B cell (primary cell): ENCODE measurements around the gene NOP53. TPM values are rescaled to one million over a fixed set of nuclear protein-coding genes. Genes with fewer than 3 reads are reported as not detected.
A peak's percentile ranks its signal among the peaks of the same experiment; 100 is the strongest.

Experiments used
- ATAC-seq: fragments of 200-7000 bp; cut with Tn5 transposase; one replicate; pipeline ENCODE4 v1.10.0; 2021; ENCODE audit warnings: low read depth, mild to moderate bottlenecking, moderate number of reproducible peaks, moderate library complexity
- CTCF ChIA-PET: fragments of 350-600 bp; sonication (Branson Sonifier 250); formaldehyde crosslinking; loops from one replicate; lab custom pipeline; 2021; ENCODE audit warnings: antibody characterized with exemption, inconsistent platforms; lab: Charles Lee
- POLR2A ChIA-PET: fragments of 350-600 bp; sonication (Branson Sonifier 250); formaldehyde crosslinking; loops from one replicate; lab custom pipeline; 2021; ENCODE audit warnings: antibody characterized with exemption; lab: Charles Lee
- DNase-seq: peaks from one replicate; pipeline ENCODE4 v3.0.0; 2013
- H2AFZ ChIP-seq: 2 replicates; pipeline ENCODE4 v1.6.1; 2012; ENCODE audit warnings: mild to moderate bottlenecking, low read depth, low read length; ENCODE audit not compliant: insufficient read depth, poor library complexity, severe bottlenecking
- H3K27ac ChIP-seq, 2 donors: 1 replicate in 1 of 2; 2 replicates in 1 of 2; pipeline ENCODE4 v1.5.1; 2012 to 2013; ENCODE audit warnings: low read length in 2 of 2, mild to moderate bottlenecking in 2 of 2, moderate library complexity in 1 of 2
- H3K27me3 ChIP-seq, 4 experiments: fragments of 200-600 bp in 1 of 4; sonication (generic) in 1 of 4; replicated peaks in 1 of 4; 1 replicate in 2 of 4; 2 replicates in 2 of 4; pipeline versions ENCODE4 v1.6.1 to v1.7.0; 2013 to 2016; ENCODE audit warnings: low read length in 3 of 4, mild to moderate bottlenecking in 2 of 4, mixed read lengths in 1 of 4, moderate library complexity in 1 of 4; ENCODE audit not compliant: insufficient read depth in 4 of 4, control insufficient read depth in 3 of 4; ENCODE audit errors: control extremely low read depth in 1 of 4
- H3K36me3 ChIP-seq, 2 experiments: replicated peaks in 1 of 2; 1 replicate in 1 of 2; 2 replicates in 1 of 2; pipeline versions ENCODE4 v1.6.1 to v1.7.1; 2013; ENCODE audit warnings: low read length in 1 of 2; ENCODE audit not compliant: insufficient read depth in 2 of 2, control insufficient read depth in 1 of 2; ENCODE audit errors: control extremely low read depth in 1 of 2, extremely low read depth in 1 of 2
- H3K4me1 ChIP-seq, 2 donors: fragments of 200-600 bp in 1 of 2; sonication (generic) in 1 of 2; 1 replicate in 1 of 2; 2 replicates in 1 of 2; pipeline versions ENCODE4 v1.5.1 to v1.6.1; 2013 to 2017; ENCODE audit warnings: low read length in 2 of 2; ENCODE audit not compliant: control insufficient read depth in 2 of 2, insufficient read depth in 2 of 2
- H3K4me2 ChIP-seq: replicated peaks from 2 replicates; pipeline ENCODE3; 2012; ENCODE audit warnings: mild to moderate bottlenecking, low read depth, low read length; ENCODE audit not compliant: poor library complexity, severe bottlenecking
- H3K4me3 ChIP-seq, 5 experiments: fragments of 200-600 bp in 1 of 5; sonication (generic) in 1 of 5; 1 replicate in 3 of 5; 2 replicates in 2 of 5; pipeline versions ENCODE4 v1.5.1 to v1.7.0; 2011 to 2016; ENCODE audit warnings: low read length in 4 of 5, mild to moderate bottlenecking in 4 of 5, low read depth in 2 of 5, control low read depth in 1 of 5, moderate library complexity in 1 of 5; ENCODE audit not compliant: insufficient read depth in 1 of 5; ENCODE audit errors: control extremely low read depth in 1 of 5, extremely low read depth in 1 of 5
- H3K79me2 ChIP-seq: fragments of 200-600 bp; sonication (generic); one replicate; pipeline ENCODE4 v1.6.0; 2016; ENCODE audit warnings: low read length; ENCODE audit not compliant: control insufficient read depth, insufficient read depth
- H3K9ac ChIP-seq: fragments of 200-600 bp; sonication (generic); 2 replicates; pipeline ENCODE4 v1.6.1; 2017; ENCODE audit warnings: mild to moderate bottlenecking, low read length, moderate library complexity
- H3K9me3 ChIP-seq, 3 donors: one replicate each; pipeline versions ENCODE4 v1.6.1 to v1.7.1; 2013; ENCODE audit warnings: low read length in 2 of 3; ENCODE audit not compliant: control insufficient read depth in 2 of 3, insufficient read depth in 1 of 3; ENCODE audit errors: control extremely low read depth in 1 of 3
- H4K20me1 ChIP-seq: 2 replicates; pipeline ENCODE4 v1.6.0; 2012; ENCODE audit warnings: mild to moderate bottlenecking, low read length; ENCODE audit not compliant: insufficient read depth, control insufficient read depth, poor library complexity, severe bottlenecking
- H3K27ac Mint-ChIP-seq: one replicate; pipeline ENCODE4 v1.8.0; 2021; ENCODE audit warnings: mixed read lengths
- H3K27me3 Mint-ChIP-seq: one replicate; pipeline ENCODE4 v1.8.0; 2021; ENCODE audit warnings: mixed read lengths
- H3K4me1 Mint-ChIP-seq: one replicate; pipeline ENCODE4 v1.8.0; 2021; ENCODE audit warnings: mixed read lengths
- H3K4me3 Mint-ChIP-seq: one replicate; pipeline ENCODE4 v1.8.0; 2021; ENCODE audit warnings: mixed read lengths
- H3K9me3 Mint-ChIP-seq: one replicate; pipeline ENCODE4 v1.8.0; 2022; ENCODE audit warnings: mixed read lengths; ENCODE audit not compliant: insufficient read depth
- EZH2 ChIP-seq: IDR thresholded peaks from 2 replicates; pipeline ENCODE4 v1.6.1; 2012; ENCODE audit warnings: borderline replicate concordance, low read depth, mild to moderate bottlenecking, moderate library complexity, low read length; ENCODE audit not compliant: insufficient read depth, poor library complexity, severe bottlenecking
- WGBS: methylation state at CpG from one replicate; pipeline ENCODE4 v1.1.5; 2013; ENCODE audit warnings: missing lambda C conversion rate; ENCODE audit not compliant: insufficient coverage; 5-methylcytosine and 5-hydroxymethylcytosine counted together
- intact Hi-C: fragments of 100-400 bp; cut with micrococcal nuclease; formaldehyde crosslinking; loops from one replicate; pipeline ENCODE4 v1.10.0; 2022
- polyA plus RNA-seq: library from polyadenylated mRNA; depleted of rRNA; stranded (reverse); fragments of >200 nt; gene quantifications from 2 replicates; pipeline ENCODE4 v1.2.3, GENCODE V29; 2012
- total RNA-seq, 2 donors: library from RNA; stranded (reverse); fragments of 120-200 nt in 1 of 2; gene quantifications; 1 replicate in 1 of 2; 2 replicates in 1 of 2; pipeline versions ENCODE4 v1.2.3 to v1.2.4, GENCODE V29; 2013 to 2022
- TF ChIP-seq, protein P1 (sequence below): fragments of 200-600 bp; IDR thresholded peaks from one replicate; pipeline ENCODE4 v1.8.0; 2022; ENCODE audit warnings: antibody characterized with exemption, mild to moderate bottlenecking

Gene NOP53
- total and polyA plus RNA-seq, 2 donors (not counting 1 experiment from before 2014, with no cell fraction given) = 526 to 978 TPM

DNA sequence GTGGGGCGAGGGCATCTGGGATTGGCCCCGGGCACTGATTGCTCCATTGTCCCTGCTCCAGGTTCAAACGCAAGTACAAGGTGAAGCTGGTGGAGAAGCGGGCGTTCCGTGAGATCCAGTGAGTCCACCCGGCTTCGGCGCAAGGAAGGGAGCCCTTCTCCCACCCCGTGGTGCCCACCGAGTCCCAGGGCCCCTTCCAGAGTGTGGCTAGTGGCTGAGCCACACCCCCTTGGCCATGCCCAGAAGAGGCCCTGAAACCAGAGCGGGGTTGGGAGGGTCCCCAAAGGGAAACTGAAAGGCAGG, 11.2 kb downstream of the NOP53 start:
- no peaks in the 10 kb centered on the region for H3K79me2 ChIP-seq
- H3K9me3 ChIP-seq = peaks cover 0 to 9% (median 2%) of the 10 kb centered on the region in 3 donors
- 99% methylated on average over 12 of the region's 12 CpGs for WGBS
- no peak overlapping the region for H3K27ac ChIP-seq
- POLR2A ChIA-PET = no interaction called here
- no peak for TF ChIP-seq EZH2
- TF ChIP-seq, protein P1, sequence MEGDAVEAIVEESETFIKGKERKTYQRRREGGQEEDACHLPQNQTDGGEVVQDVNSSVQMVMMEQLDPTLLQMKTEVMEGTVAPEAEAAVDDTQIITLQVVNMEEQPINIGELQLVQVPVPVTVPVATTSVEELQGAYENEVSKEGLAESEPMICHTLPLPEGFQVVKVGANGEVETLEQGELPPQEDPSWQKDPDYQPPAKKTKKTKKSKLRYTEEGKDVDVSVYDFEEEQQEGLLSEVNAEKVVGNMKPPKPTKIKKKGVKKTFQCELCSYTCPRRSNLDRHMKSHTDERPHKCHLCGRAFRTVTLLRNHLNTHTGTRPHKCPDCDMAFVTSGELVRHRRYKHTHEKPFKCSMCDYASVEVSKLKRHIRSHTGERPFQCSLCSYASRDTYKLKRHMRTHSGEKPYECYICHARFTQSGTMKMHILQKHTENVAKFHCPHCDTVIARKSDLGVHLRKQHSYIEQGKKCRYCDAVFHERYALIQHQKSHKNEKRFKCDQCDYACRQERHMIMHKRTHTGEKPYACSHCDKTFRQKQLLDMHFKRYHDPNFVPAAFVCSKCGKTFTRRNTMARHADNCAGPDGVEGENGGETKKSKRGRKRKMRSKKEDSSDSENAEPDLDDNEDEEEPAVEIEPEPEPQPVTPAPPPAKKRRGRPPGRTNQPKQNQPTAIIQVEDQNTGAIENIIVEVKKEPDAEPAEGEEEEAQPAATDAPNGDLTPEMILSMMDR = no peak
- DNase-seq = no peak
- ATAC-seq = no peak
- Mint-ChIP-seq H3K9me3 (no peaks in the 10 kb centered on the region), H3K4me3 (no peak overlapping the region), H3K27ac (no peak overlapping the region), H3K4me1 (no peaks in the 10 kb centered on the region), H3K27me3 (no peaks in the 10 kb centered on the region)
- H4K20me1 ChIP-seq = peaks cover 46% of the 10 kb centered on the region
- CTCF ChIA-PET = no interaction called here
- H3K9ac ChIP-seq = no peak overlapping the region
- no peaks in the 10 kb centered on the region for H3K4me1 ChIP-seq
- H3K4me2 ChIP-seq = no peak overlapping the region
- intact Hi-C loops = no loop called here
- peaks cover 0 to 64% of the 10 kb centered on the region in 2 experiments for H3K36me3 ChIP-seq
- no peak overlapping the region for H2AFZ ChIP-seq
- H3K4me3 ChIP-seq = no peak overlapping the region
- no peaks in the 10 kb centered on the region for H3K27me3 ChIP-seq

DNA sequence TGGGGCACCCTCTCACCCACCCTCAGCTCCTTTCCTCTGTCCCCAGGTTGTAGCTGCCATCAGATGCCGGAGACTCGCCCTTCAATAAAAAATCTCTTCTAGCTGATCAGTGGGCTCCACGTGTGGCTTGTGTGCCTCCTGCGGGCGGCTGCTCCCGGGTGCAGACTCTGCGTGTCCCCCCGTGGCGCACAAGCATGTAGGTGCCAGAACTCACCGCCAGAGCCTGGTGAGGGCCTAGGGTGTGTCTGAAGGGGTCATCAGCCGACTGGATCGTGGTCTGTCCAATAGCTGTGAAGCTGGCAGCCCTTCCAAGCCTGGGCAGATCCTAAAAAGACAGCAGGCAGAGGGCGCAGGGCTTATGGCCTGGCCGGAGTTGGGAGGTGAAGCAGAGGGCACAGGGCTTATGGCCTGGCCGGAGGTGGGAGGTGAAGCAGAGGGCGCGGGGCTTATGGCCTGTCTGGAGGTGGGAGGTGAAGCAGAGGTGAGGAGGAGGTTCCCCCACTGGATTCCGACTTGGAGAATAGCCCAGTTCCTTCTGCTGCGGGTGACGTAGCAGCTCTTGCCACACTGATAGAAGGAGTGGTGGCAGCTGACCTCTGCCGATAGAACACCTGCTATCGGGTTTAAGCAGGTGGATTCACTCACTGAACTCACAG, 11.7 kb downstream of the NOP53 start:
- Mint-ChIP-seq H3K9me3 (no peaks in the 10 kb centered on the region), H3K27ac (no peak overlapping the region), H3K4me3 (no peak overlapping the region), H3K27me3 (no peaks in the 10 kb centered on the region), H3K4me1 (no peaks in the 10 kb centered on the region)
- peak; percentile 23 for DNase-seq
- Histone ChIP-seq H3K36me3 (peaks cover 0 to 61% of the 10 kb centered on the region in 2 experiments), H3K4me2 (no peak overlapping the region), H3K4me1 (no peaks in the 10 kb centered on the region), H4K20me1 (peaks cover 42% of the 10 kb centered on the region), H2AFZ (no peak overlapping the region), H3K27ac (no peak overlapping the region), H3K9ac (no peak overlapping the region), H3K4me3 (no peak overlapping the region), H3K9me3 (peaks cover 0 to 9% (median 2%) of the 10 kb centered on the region in 3 donors), H3K27me3 (no peaks in the 10 kb centered on the region), H3K79me2 (no peaks in the 10 kb centered on the region)
- ChIA-PET POLR2A (no interaction called here), CTCF (interaction anchor here (1.6 kb wide), 1 partner anchor 11 kb away, joined by 3 read pairs; no protein-coding TSS in a partner anchor)
- 98% methylated on average over 17 of the region's 22 CpGs for WGBS
- TF ChIP-seq, protein P1 = no peak
- no peak for TF ChIP-seq EZH2
- no peak for ATAC-seq
- intact Hi-C loops = no loop called here
